ENCODE measurements around the gene OLFM4. TPM values are rescaled to one million over a fixed set of nuclear protein-coding genes. Genes with fewer than 3 reads are reported as not detected.

The OLFM4 gene
- total RNA-seq, 4 donors from 2014 or later = 1.9 TPM; not detected in 3

- intact Hi-C loops (cut with DNase I; ENCODE audit: low total_unique reads) = no loop called here
- TF ChIP-seq POLR2A (IDR thresholded peaks at IDR 0.05) = no peak
- no peak for TF ChIP-seq CTCF (IDR thresholded peaks at IDR 0.05)
- no peak for DNase-seq
- H3K36me3 ChIP-seq = no peaks in the 10 kb centered on the region
- no peak overlapping the region for H3K4me3 ChIP-seq
- H3K4me1 ChIP-seq = no peaks in the 10 kb centered on the region
- H3K27ac ChIP-seq = no peak overlapping the region
- H3K9me3 ChIP-seq = no peaks in the 10 kb centered on the region
- no peaks in the 10 kb centered on the region for H3K27me3 ChIP-seq
These were observed 7.8 kb upstream of the OLFM4 start for GRCh38 chr13:53020764-53021335.

GRCh38 chr13:53023246-53023645, 5.4 kb upstream of the OLFM4 start:
- intact Hi-C loops (cut with DNase I; ENCODE audit: low total_unique reads) = no loop called here
- no peak overlapping the region for H3K4me3 ChIP-seq
- H3K27me3 ChIP-seq = no peaks in the 10 kb centered on the region
- no peak for TF ChIP-seq CTCF (IDR thresholded peaks at IDR 0.05)
- no peak for TF ChIP-seq POLR2A (IDR thresholded peaks at IDR 0.05)
- H3K4me1 ChIP-seq = no peaks in the 10 kb centered on the region
- no peak overlapping the region for H3K27ac ChIP-seq
- no peaks in the 10 kb centered on the region for H3K36me3 ChIP-seq
- H3K9me3 ChIP-seq = no peaks in the 10 kb centered on the region
- no peak for DNase-seq

- Histone ChIP-seq H3K9me3 (no peaks in the 10 kb centered on the region), H3K27me3 (no peaks in the 10 kb centered on the region), H3K36me3 (no peaks in the 10 kb centered on the region), H3K4me3 (no peak overlapping the region), H3K4me1 (no peaks in the 10 kb centered on the region), H3K27ac (no peak overlapping the region)
- TF ChIP-seq POLR2A (IDR thresholded peaks at IDR 0.05) (no peak), CTCF (IDR thresholded peaks at IDR 0.05) (no peak)
- DNase-seq = no peak
- intact Hi-C loops (cut with DNase I; ENCODE audit: low total_unique reads) = no loop called here
These were observed 550 bp upstream of the OLFM4 start for GRCh38 chr13:53028063-53028462.

GRCh38 chr13:53032849-53033248, 4.2 kb downstream of the OLFM4 start:
- Histone ChIP-seq H3K36me3 (no peaks in the 10 kb centered on the region), H3K27ac (no peak overlapping the region), H3K27me3 (no peaks in the 10 kb centered on the region), H3K9me3 (no peaks in the 10 kb centered on the region), H3K4me3 (no peak overlapping the region), H3K4me1 (no peaks in the 10 kb centered on the region)
- no peak for TF ChIP-seq CTCF (IDR thresholded peaks at IDR 0.05)
- TF ChIP-seq POLR2A (IDR thresholded peaks at IDR 0.05) = no peak
- intact Hi-C loops (cut with DNase I; ENCODE audit: low total_unique reads) = no loop called here
- DNase-seq = no peak

GRCh38 chr13:53038993-53039392, 10.4 kb downstream of the OLFM4 start:
- Histone ChIP-seq H3K36me3 (no peaks in the 10 kb centered on the region), H3K27ac (no peak overlapping the region), H3K4me3 (no peak overlapping the region), H3K4me1 (no peaks in the 10 kb centered on the region), H3K27me3 (no peaks in the 10 kb centered on the region), H3K9me3 (no peaks in the 10 kb centered on the region)
- DNase-seq = no peak
- intact Hi-C loops (cut with DNase I; ENCODE audit: low total_unique reads) = no loop called here
- TF ChIP-seq CTCF (IDR thresholded peaks at IDR 0.05) = no peak
- TF ChIP-seq POLR2A (IDR thresholded peaks at IDR 0.05) = no peak

All from uterus (tissue), 4 donors.